GM21786 (cell line): Measurements from ENCODE around the gene TPO.
"Not testable (repeated sequence)": the region's sequence is repeated elsewhere in the genome, so short reads cannot be mapped to it uniquely, and the experiment has no call there.

ENCODE experiments used
- ATAC-seq: cut with Tn5 transposase; IDR thresholded peaks from one replicate; pipeline ENCODE4 v1.9.1; 2021; ENCODE audit not compliant: unreplicated experiment

The TPO gene

GRCh38 chr2:1499033-1499795, 86.0 kb downstream of the TPO start:
- ATAC-seq: no peak

DNA sequence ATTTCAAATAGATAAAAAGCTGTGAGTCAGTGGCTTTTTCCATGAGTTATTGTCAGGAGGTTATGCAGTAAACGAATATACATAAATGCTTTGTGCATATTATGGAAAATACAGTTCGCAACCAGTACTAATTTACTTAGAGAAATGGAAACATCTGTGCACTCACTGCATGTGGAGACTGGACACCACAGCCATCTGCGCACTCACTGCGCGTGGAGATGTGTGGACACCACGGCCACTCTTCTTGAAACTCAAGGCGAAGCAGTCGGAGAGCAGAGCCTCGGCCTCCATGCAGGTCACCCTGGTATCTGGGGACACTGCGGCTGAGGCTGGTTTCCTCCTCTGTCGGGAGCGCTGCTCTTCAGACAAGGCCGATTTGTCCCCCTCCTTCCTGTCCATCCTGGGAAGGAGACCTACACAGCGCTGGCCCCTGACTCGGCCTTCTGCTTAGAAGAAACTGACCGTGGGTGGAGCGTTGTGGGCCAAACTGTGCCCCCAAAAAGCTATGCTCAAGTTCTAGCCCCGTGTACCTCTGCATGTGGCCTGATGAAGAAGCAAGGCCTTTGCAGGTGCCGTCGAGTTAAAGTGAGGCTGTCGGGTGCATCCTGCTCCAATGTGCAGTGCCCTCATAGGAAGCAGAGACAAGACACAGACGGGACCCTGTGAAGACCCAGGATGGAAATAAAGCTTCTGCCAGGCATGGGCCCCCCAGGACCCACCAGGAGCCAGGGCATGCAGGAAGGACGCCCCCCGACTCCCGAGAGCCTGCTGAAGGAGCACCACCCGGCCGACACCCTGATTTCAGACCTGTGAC, 88.0 kb downstream of the TPO start:
- no peak for ATAC-seq

GRCh38 chr2:1501991-1502390, 88.7 kb downstream of the TPO start:
- no peak for ATAC-seq

GRCh38 chr2:1502891-1503304, 89.6 kb downstream of the TPO start:
- ATAC-seq: no peak

- no peak for ATAC-seq
Observed at GRCh38 chr2:1503471-1504310, 90.4 kb downstream of the TPO start.

DNA sequence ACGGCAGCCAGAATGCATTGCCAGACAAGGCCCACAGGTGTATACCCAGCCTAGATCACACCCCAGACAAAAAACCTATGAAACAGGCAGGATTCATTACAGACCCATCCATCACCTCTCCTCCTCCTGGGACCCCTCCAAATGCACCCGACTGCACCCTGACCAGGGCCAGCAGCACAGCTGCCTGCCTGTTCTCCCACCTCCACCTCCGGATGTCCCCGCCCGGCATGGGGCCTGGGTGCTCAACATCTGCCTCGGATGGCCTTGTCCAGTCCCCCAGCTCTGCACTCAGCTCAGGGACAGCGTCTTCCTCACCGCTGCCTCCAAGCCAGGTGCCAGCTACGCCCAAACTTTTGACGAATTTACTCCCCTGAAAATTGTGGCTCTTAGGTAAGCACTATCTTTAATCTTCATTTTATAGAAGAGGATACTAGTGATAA, 91.1 kb downstream of the TPO start:
- ATAC-seq: no peak

- ATAC-seq: no peak
Observed at GRCh38 chr2:1505031-1505441, 91.8 kb downstream of the TPO start.

DNA sequence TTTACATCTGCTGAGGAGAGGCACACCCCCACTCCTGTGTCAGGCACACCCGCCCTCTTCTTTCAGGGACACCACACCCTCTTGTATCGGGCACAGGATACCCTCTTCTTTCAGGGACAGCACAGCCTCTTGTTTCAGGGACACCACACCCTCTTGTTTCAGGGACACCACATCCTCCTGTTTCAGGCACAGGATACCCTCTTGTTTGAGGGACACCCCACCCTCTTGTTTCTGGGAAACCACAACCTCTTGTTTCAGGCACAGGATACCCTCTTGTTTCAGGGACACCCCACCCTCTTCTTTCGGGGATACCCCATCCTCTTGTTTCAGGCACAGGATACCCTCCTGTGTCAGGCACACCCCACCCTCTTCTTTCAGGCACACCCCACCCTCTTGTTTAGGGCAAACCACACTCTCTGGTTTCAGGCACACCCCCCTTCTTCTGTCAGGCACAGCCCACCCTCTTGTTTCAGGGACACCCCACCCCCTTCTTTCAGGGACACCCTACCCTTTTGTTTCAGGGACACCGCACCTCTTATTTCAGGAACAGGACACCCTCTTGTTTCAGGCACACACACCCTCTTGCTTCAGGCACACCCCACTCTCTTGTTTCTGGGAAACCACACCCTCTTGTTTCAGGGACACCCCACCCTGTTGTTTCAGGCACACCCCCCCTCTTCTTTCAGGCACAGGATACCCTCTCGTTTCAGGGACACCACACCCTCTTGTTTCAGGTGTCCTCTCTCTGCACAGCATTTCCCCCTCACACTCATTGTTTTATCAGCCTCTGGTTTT, 96.2 kb downstream of the TPO start:
- no peak for ATAC-seq

DNA sequence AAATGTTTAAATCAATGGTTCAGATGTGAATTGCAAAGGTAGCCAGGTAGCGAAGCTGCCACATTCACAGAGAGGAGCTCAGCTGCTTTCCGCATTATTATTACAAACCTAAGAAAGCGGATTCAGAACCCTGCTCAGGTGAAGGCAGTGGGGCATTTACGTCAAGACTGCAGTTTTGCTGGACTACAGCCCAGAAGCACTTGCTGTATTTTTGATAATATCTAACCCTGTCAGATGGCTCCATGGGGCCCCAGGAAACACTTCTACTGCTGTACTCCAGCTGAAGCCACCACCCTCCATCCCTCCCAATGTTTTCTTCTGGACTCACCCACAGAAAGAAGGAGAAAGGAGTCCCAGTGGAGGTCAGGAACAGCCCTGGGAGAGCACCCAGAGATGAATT, 96.9 kb downstream of the TPO start:
- no peak for ATAC-seq

DNA sequence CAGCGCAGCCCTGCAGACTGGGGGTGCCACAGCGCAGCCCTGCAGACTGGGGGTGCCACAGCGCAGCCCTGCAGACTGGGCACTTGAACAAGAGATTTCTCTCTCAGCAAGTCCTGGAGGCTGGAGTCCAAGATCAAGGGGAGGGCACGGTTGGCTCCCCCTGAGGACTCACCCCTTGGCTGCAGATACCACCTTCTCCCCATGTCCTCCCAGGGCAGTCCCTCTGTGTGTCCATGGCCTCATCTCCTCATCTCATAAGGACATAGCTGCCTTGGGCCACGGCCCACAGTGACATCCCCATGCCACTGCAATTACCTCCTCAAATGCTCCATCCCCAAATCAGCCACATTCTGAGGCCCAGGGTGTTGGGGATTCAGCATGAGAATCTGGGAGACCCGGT, 98.2 kb downstream of the TPO start:
- no peak for ATAC-seq

GRCh38 chr2:1512321-1513289, 99.3 kb downstream of the TPO start:
- no peak for ATAC-seq

DNA sequence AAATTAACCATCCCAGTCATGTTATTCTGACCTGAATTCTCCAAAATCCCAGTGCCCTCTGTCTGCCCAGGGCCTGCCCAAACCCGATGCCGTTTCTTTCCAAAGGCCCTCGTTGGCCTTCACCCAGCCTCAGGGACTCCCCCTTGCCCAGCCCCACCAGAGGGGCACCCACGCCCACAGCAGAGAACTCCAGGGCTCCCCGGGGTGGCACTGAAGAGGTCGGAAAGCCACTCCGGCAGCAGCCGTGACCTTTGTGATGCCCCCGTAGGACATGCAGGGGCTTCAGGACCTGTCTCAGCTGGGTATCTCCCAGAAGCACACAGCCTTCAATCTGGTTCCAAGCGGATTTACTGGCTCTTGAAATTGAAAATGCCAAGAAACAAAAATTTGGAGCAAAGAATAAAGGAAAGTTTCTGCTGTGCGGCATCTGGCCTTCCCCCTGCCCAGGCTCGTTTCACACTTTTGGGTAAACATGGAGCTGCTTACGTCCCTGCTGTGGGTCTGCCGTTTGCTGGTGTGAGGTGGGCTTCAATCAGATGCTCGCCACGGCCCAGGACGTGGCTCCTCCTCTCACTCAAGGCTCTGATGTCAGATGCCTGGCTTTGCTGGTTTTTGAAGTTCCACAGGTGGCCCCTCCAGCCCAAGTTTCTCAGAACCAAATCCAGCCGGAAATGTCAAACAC, 101.3 kb downstream of the TPO start:
- no peak for ATAC-seq

- no peak for ATAC-seq
Observed at GRCh38 chr2:1515073-1515430, 101.8 kb downstream of the TPO start.

- no peak for ATAC-seq
Observed at GRCh38 chr2:1515986-1516797, 102.9 kb downstream of the TPO start.

DNA sequence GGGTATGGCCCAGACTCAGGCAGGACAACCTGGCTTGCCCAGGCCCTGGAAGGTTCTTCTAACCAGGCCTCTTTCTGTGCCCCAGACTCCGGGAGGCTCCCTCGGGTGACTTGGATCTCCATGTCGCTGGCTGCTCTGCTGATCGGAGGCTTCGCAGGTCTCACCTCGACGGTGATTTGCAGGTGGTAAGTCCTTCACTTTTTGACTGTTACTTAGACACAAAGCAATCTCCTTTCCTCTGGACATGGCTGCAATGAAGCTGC, 103.5 kb downstream of the TPO start:
- ATAC-seq: no peak

DNA sequence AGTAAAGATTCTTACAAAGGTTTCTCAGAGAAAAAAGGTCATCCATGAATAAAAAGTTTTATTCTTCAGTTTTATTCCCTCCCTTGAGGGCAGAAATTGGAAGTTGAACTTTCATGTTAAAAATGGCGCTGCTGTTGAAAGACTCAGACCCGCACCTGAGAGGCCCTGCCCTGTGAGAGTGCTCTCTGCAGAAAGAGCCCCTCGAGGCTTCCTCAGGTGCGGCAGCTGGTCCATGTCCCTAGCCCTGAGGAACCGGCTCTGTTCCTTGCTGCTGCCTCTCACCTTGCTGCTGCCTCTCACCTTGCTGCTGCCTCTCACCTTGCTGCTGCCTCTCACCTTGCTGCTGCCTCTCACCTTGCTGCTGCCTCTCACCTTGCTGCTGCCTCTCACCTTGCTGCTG, 104.0 kb downstream of the TPO start:
- not testable (repeated sequence) for ATAC-seq

- ATAC-seq: no peak
Observed at GRCh38 chr2:1517786-1518185, 104.5 kb downstream of the TPO start.

DNA sequence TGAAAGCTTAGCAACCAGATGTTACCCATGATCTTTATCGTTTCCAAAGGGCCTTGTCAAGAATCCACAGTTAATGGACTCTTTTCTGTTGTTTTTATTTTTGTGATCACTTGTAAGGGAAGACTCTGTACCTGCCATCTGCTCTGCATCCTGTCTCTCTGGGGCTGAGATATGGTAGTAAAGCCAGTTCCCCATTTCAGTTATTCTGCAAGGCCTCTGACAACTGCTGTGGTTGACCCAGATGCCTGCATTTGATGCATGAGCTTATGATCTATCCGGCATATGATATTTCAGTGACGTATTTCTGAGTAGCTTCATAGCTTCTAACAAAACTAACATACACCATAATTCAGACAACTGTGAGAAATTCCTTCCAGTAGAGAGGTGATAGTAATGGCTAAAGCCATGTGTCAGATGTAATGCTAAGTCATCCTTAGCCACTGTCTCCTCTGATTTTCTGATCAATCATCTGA, 105.1 kb downstream of the TPO start:
- ATAC-seq: no peak
